ENCODE measurements around the gene CDT1.

CDT1 gene

DNA sequence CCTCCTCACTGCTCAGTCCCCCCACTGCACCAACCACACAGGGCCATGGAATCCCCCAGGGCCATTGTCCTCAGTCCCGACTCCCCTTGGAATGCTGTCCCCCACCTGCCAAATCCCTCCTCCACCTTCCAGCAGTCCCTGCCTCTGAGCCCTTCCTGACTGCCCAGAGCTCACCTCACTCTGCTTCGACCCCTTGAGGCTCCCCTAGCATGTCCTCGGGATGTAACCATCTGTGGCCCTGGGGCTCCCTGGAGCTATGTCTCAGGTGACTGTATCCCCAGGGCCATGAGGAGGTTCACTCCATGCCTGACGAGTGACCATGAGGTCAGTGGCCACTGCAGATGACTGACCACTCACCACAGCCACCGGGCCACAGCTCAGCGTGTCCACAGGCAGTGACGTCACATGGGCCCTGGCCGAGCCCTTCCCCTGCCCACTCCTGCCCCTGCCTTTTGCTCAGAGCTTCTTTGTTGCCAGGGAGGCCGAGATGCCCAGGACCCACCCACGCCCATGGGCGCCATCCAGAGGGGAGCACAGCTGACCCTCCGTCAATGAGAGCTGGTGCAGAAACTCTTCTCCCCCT is 10.8 kb upstream of the CDT1 start:
- DNase-seq (ENCODE audit: low read depth in 1 of 2, low spot score in 1 of 2): no peak
- in situ Hi-C loops (cut with HindIII; ENCODE audit: low pct_unique_long_range_greater_than_20kb, low sequenced_read_pairs): no loop called here
- no peak for TF ChIP-seq JUND (IDR thresholded peaks at IDR 0.05; ENCODE audit: low read depth)

DNA sequence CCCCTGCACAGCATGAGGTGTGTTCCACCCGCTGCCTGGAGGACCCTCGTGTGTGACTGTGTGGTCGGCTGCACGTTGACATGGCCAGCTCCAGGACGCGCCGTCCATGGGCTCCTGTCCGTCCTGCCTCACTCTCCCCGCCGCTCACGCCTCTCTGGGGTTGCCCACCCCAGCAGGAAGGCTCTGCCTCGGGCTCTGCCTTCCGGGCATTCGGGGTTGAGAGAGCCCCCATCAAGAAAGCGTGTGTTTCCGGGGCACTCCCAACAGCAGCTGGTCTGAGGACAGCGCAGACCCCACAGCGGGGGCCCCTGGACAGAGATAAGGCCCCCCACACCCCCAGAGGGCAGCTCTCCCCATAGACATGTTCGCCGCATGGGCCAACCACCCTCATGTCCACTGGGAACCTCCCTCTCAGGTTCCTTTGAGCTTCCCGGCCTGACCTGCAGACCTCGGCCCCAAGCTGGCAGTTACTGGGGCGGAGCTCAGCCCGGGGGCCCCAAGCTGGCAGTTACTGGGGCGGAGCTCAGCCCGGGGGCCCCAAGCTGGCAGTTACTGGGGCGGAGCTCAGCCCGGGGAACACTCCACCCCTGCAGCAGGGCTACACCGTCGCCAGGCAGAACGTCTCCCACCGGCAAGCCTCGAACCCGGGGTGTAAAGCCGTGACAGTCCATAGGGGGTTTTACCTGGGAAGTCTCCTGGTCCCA is 10.2 kb upstream of the CDT1 start:
- no peak for DNase-seq (ENCODE audit: low read depth in 1 of 2, low spot score in 1 of 2)
- no peak for TF ChIP-seq JUND (IDR thresholded peaks at IDR 0.05; ENCODE audit: low read depth)
- in situ Hi-C loops (cut with HindIII; ENCODE audit: low pct_unique_long_range_greater_than_20kb, low sequenced_read_pairs): no loop called here

DNA sequence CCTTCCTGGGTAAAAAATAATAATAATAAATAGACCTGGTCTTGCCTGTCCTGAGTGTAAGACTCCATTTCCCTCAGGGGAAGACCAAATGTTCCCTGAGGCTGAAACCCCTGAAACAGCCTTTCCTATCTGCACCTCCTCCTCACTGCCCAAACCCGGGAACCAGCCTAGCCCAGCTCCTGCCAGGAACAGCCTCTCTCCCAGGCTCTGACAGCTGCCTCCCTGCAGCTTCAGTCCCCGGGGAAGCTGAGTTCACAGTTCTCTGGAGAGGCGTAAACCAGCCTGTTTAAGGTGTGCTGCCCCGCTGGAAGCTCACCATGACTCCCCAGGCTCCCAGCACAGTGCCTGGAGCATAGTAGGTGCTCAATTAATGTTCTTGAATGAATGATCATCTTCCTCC is 7.3 kb upstream of the CDT1 start:
- no peak for TF ChIP-seq JUND (IDR thresholded peaks at IDR 0.05; ENCODE audit: low read depth)
- in situ Hi-C loops (cut with HindIII; ENCODE audit: low pct_unique_long_range_greater_than_20kb, low sequenced_read_pairs): no loop called here
- no peak for DNase-seq (ENCODE audit: low read depth in 1 of 2, low spot score in 1 of 2)

DNA sequence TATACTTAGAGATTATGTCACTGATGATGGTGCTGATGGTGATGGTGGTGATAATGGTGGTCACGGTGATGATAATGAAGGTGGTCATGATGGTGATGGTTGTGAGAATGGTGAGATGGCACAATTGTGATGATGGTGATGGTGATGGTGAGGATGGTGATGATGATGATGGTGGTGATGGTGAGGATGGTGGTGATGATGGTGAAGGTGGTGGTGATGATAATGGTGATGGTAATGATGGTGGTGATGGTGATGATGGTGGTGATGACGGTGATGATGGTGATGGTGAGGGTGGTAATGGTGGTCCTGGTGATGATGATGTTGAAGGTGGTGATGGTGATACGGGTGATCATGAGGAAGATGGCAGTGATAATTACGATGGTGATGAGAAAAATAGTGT is 5.5 kb upstream of the CDT1 start:
- no peak for DNase-seq (ENCODE audit: low read depth in 1 of 2, low spot score in 1 of 2)
- in situ Hi-C loops (cut with HindIII; ENCODE audit: low pct_unique_long_range_greater_than_20kb, low sequenced_read_pairs): no loop called here
- no peak for TF ChIP-seq JUND (IDR thresholded peaks at IDR 0.05; ENCODE audit: low read depth)

DNA sequence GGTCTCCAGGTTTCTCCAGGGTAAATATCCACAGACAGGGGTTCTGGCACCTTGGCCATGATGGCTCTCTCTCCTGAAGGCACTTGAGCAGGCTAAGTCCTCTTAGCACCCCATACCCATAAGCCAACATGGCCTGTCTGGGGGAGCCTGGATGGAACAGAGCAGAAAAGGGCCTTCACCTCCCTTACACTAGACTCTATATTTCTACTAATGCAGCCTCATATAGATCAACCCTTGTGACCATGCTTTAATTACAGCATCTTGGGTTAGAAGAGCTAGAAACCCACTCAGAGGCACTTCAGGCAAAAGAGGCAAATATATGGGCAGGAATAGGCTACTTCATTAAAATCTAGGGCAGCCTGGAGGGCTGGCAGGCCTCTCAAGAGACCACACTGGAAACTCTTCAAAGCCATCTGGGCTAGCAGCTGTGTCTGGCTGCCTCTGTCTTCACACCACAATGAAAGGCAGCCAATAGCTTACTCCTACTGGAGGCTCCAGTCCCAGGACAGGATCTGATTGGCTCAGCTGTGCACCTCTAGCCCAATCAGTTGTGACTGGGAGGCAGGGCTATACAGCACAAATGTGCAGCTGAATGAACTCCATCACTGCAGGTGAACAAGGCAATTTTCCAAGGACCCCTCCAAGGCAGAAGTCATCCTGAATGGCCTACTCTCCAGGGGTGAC is 4.7 kb upstream of the CDT1 start:
- no peak for TF ChIP-seq JUND (IDR thresholded peaks at IDR 0.05; ENCODE audit: low read depth)
- no peak for DNase-seq (ENCODE audit: low read depth in 1 of 2, low spot score in 1 of 2)
- in situ Hi-C loops (cut with HindIII; ENCODE audit: low pct_unique_long_range_greater_than_20kb, low sequenced_read_pairs): no loop called here

DNA sequence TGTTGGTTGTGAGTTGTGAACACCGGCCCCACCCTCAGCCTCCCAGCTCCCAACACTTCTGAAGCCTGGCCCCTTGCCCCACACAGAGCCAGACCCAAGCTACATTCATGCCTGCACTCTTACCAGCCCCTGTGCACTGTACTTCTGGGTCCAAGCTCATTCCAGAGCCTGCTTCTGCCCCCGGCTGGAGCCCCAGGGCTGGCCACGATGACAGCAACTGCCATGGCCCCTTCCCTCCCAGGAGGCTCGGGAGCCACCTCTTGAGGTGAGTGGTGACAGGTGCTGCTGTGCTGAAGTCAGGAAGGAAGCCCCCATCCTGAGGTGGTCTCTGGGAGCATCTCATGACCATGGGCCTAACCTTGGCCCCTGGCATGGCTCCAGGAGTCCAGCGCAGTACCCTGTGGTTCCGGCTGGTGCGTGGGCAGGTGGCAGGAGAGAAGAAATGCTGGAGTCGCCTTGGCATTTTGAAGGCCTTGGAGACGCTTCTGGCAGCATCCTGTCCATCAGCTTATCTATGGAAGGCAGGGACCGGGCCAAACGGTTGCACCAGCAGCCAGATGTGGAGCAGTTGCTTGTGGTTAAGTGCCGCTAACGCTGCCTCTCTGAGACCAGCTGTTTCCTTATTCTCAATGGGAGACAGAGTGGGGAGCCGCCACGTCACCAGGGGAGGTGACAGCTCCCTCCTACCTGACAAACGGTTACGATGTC is 3.9 kb upstream of the CDT1 start:
- in situ Hi-C loops (cut with HindIII; ENCODE audit: low pct_unique_long_range_greater_than_20kb, low sequenced_read_pairs): no loop called here
- no peak for DNase-seq (ENCODE audit: low read depth in 1 of 2, low spot score in 1 of 2)

DNA sequence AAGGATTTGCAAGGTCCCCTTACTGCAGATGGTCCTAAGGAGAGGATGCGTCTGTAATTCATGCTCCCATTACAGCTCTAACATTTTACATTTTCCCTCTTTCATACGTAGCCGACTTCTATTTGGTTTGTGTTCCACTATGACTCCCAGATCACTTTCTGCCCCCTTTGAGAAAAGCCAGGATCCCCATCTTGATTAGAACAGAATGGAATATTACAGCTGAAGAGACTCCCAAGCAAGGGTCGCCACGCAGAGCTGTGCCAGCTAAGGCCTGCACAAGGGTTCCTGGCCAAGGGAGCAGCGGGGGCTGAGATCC is 3.4 kb upstream of the CDT1 start:
- TF ChIP-seq JUND (IDR thresholded peaks at IDR 0.05; ENCODE audit: low read depth): no peak
- no peak for DNase-seq (ENCODE audit: low read depth in 1 of 2, low spot score in 1 of 2)
- in situ Hi-C loops (cut with HindIII; ENCODE audit: low pct_unique_long_range_greater_than_20kb, low sequenced_read_pairs): no loop called here

More for the DNA sequence above, 3.9 kb upstream of the CDT1 start:
- TF ChIP-seq JUND (IDR thresholded peaks at IDR 0.05; ENCODE audit: low read depth): no peak

DNA sequence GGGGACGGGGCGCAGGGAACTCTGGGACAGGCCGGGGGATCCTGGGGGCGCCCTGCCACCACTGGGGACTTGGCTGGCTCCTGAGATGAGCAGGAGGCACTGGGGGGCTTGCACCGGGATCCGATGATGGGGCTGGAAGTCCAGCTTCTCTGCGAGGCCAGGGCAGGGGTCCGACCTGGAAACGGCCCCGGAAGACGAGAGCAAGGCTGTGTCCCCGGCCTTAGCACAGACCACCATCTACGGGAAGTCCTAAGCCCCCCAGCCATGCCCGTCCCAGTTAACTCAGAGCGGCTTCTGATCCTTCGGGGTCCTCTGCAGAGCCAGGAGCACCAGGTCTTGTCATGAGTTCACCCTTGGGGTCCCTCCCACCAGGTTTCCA is 573 bp downstream of the CDT1 start:
- in situ Hi-C loops (cut with HindIII; ENCODE audit: low pct_unique_long_range_greater_than_20kb, low sequenced_read_pairs): no loop called here
- no peak for DNase-seq (ENCODE audit: low read depth in 1 of 2, low spot score in 1 of 2)
- no peak for TF ChIP-seq JUND (IDR thresholded peaks at IDR 0.05; ENCODE audit: low read depth)

DNA sequence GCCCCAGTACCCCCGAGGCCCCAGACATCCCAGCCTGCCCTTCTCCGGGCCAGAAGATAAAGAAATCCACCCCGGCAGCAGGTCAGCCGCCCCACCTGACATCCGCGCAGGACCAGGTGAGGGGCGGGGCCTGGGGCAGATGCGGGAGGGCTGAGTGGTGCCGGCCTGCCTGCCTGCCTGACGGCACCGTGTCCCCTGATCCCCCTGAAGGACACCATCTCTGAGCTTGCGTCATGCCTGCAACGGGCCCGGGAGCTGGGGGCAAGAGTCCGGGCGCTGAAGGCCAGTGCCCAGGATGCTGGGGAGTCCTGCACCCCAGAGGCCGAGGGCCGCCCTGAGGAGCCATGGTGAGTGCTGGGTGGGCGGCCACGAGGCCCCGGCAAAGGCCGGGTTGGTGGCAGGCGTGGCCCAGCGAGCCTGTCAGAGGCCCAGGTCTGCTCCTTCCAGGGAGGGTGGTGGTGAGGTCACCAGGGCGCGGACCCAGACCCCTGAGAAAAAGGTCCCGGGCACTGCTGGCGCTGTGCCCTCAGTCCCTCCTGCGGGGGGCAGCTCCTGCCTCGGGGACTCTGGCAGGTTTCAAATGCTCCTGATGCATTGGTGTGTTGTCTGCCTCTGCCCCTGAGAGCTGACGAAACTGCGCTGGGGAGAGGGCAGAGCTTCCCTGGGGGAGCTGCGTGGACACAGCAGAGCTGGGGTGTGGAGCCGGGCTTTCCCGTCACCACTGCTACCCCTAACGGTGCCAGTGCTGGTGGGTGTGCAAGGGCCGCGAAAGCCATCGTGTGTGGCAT is 1.2 kb downstream of the CDT1 start:
- DNase-seq (ENCODE audit: low read depth in 1 of 2, low spot score in 1 of 2): peak; percentile 60 to 62
- no peak for TF ChIP-seq JUND (IDR thresholded peaks at IDR 0.05; ENCODE audit: low read depth)
- in situ Hi-C loops (cut with HindIII; ENCODE audit: low pct_unique_long_range_greater_than_20kb, low sequenced_read_pairs): no loop called here

DNA sequence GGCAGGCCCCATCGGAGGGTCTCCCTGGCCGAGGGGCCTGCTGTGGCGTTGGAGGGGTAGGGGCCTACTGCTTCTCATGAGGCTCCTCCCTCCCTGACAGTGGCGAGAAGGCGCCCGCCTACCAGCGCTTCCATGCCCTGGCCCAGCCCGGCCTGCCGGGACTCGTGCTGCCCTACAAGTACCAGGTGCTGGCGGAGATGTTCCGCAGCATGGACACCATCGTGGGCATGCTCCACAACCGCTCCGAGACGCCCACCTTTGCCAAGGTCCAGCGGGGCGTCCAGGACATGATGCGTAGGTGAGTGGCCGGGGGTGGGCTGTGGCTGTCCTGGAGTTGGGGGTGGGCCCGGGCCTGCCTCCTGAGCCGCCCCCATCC is 1.7 kb downstream of the CDT1 start:
- DNase-seq (ENCODE audit: low read depth in 1 of 2, low spot score in 1 of 2): no peak
- no peak for TF ChIP-seq JUND (IDR thresholded peaks at IDR 0.05; ENCODE audit: low read depth)
- in situ Hi-C loops (cut with HindIII; ENCODE audit: low pct_unique_long_range_greater_than_20kb, low sequenced_read_pairs): no loop called here

DNA sequence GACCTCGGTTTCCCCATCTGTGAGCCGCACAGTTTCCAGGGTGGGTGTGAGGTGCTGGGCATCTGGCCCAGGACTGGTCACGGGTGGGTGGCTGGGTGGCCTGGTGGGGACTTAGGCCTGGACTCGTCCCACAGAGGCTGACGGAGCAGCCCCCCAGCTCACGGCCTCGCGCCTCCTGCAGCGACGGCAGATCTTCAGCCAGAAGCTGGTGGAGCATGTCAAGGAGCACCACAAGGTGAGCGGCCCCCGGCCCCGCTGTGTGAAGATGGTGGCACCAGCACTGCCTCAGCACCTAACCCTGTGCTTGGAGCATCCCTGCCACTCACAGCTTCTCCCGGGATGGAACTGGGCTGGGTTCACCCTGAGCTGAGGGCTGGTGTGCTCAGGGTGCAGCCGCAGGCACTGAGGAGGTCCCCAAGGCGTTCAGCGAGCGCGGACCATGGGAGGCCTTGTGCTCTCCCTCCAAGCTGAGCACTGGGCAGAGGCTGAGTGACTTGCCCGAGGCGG is 2.4 kb downstream of the CDT1 start:
- no peak for TF ChIP-seq JUND (IDR thresholded peaks at IDR 0.05; ENCODE audit: low read depth)
- in situ Hi-C loops (cut with HindIII; ENCODE audit: low pct_unique_long_range_greater_than_20kb, low sequenced_read_pairs): no loop called here
- DNase-seq (ENCODE audit: low read depth in 1 of 2, low spot score in 1 of 2): no peak

DNA sequence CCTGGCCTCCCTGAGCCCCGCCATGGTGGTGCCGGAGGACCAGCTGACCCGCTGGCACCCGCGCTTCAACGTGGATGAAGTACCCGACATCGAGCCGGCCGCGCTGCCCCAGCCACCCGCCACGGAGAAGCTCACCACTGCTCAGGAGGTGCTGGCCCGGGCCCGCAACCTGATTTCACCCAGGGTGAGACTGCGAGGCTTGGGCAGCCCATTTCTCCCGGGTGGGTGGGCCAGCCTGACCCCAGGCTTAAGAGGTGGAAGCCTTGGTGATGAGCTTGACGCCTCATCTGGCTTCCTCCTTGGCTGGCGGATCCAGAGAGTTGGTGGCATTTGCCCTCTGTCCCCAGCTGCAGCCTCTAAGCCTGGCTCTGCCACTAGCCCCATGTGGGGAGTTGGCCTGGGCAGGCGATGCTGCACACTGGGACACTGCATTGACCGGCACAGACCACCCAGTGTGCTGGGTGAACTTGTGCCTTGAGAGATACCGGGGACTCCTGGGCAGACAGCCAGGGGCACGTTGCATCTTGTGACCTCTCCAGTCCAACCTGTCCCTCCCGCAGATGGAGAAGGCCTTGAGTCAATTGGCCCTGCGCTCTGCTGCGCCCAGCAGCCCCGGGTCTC is 3.0 kb downstream of the CDT1 start:
- no peak for DNase-seq (ENCODE audit: low read depth in 1 of 2, low spot score in 1 of 2)
- no peak for TF ChIP-seq JUND (IDR thresholded peaks at IDR 0.05; ENCODE audit: low read depth)
- in situ Hi-C loops (cut with HindIII; ENCODE audit: low pct_unique_long_range_greater_than_20kb, low sequenced_read_pairs): no loop called here
